Ammon's horn (tissue), 1 donor: ENCODE results near the gene AFF1.
A peak's percentile ranks its signal among the peaks of the same experiment; 100 is the strongest.
"Not testable (repeated sequence)": the region's sequence is repeated elsewhere in the genome, so short reads cannot be mapped to it uniquely, and the experiment has no call there.

Source experiments
- DNase-seq: peaks from one replicate; pipeline ENCODE4 v3.0.0-alpha.2; 2016; ENCODE audit warnings: low spot score

AFF1 gene

GRCh38 chr4:87035881-87036509, 101.2 kb downstream of the AFF1 start:
- no peak for DNase-seq

GRCh38 chr4:87036713-87037112, 101.9 kb downstream of the AFF1 start:
- DNase-seq, result no peak

- not testable (repeated sequence) for DNase-seq
Measured at GRCh38 chr4:87037171-87037570, 102.4 kb downstream of the AFF1 start.

- no peak for DNase-seq
Measured at GRCh38 chr4:87037671-87038334, 103.0 kb downstream of the AFF1 start.

- DNase-seq, result peak; percentile 86
Measured at GRCh38 chr4:87038837-87039615, 104.2 kb downstream of the AFF1 start.

GRCh38 chr4:87041141-87041540, 106.3 kb downstream of the AFF1 start:
- DNase-seq, result no peak

GRCh38 chr4:87042221-87042620, 107.4 kb downstream of the AFF1 start:
- DNase-seq, result no peak

- DNase-seq, result no peak
Measured at GRCh38 chr4:87042986-87043820, 108.4 kb downstream of the AFF1 start.

GRCh38 chr4:87044511-87045233, 109.9 kb downstream of the AFF1 start:
- DNase-seq, result no peak

GRCh38 chr4:87045234-87045558, 110.4 kb downstream of the AFF1 start:
- no peak for DNase-seq

- no peak for DNase-seq
Measured at GRCh38 chr4:87045659-87046058, 110.8 kb downstream of the AFF1 start.

GRCh38 chr4:87046121-87046551, 111.3 kb downstream of the AFF1 start:
- no peak for DNase-seq

- DNase-seq, result no peak
Measured at GRCh38 chr4:87047281-87047798, 112.5 kb downstream of the AFF1 start.

GRCh38 chr4:87049508-87049907, 114.7 kb downstream of the AFF1 start:
- DNase-seq, result peak; percentile 75

GRCh38 chr4:87050596-87050995, 115.8 kb downstream of the AFF1 start:
- no peak for DNase-seq

GRCh38 chr4:87051121-87051713, 116.4 kb downstream of the AFF1 start:
- no peak for DNase-seq

- DNase-seq, result no peak
Measured at GRCh38 chr4:87052615-87053014, 117.8 kb downstream of the AFF1 start.

- DNase-seq, result no peak
Measured at GRCh38 chr4:87053176-87053658, 118.4 kb downstream of the AFF1 start.

GRCh38 chr4:87053802-87054767, 119.3 kb downstream of the AFF1 start:
- no peak for DNase-seq

GRCh38 chr4:87054900-87055299, 120.1 kb downstream of the AFF1 start:
- DNase-seq, result no peak
